GM12872 (cell line): ENCODE data around the gene GSAP.

Experiments
- TF ChIP-seq, protein P1 (sequence below): IDR thresholded peaks from 3 replicates; pipeline ENCODE4 v1.5.1; 2011; ENCODE audit warnings: low read depth, mild to moderate bottlenecking, low read length, moderate library complexity; ENCODE audit not compliant: insufficient read depth

The GSAP gene

GRCh38 chr7:77262316-77262715 is 153.8 kb downstream of the GSAP start:
- TF ChIP-seq, protein P1, sequence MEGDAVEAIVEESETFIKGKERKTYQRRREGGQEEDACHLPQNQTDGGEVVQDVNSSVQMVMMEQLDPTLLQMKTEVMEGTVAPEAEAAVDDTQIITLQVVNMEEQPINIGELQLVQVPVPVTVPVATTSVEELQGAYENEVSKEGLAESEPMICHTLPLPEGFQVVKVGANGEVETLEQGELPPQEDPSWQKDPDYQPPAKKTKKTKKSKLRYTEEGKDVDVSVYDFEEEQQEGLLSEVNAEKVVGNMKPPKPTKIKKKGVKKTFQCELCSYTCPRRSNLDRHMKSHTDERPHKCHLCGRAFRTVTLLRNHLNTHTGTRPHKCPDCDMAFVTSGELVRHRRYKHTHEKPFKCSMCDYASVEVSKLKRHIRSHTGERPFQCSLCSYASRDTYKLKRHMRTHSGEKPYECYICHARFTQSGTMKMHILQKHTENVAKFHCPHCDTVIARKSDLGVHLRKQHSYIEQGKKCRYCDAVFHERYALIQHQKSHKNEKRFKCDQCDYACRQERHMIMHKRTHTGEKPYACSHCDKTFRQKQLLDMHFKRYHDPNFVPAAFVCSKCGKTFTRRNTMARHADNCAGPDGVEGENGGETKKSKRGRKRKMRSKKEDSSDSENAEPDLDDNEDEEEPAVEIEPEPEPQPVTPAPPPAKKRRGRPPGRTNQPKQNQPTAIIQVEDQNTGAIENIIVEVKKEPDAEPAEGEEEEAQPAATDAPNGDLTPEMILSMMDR = no peak
